ENCODE data around the gene C1QTNF4.
A peak's percentile ranks its signal among the peaks of the same experiment; 100 is the strongest.

C1QTNF4 gene

DNA sequence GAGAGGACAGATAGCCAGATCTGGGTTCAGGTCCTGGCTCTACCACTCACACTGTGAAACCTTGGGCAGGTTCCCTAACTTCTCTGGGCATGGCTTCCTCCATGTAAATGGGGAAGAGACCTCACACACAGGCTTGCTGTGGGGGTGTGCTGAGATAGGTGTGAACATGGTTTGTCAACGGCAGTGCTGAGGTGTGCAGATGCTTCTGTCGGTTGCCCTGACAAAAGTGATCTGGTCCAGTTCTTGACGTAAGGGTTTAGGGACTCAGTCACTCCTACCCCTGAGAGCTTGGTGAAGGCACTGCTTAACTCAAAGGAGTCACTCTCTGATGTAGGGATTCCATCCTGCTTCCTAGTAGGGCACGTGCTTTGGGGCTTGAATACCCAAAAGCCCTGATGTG lies 2.0 kb downstream of the C1QTNF4 start:
- DNase-seq = no peak

DNA sequence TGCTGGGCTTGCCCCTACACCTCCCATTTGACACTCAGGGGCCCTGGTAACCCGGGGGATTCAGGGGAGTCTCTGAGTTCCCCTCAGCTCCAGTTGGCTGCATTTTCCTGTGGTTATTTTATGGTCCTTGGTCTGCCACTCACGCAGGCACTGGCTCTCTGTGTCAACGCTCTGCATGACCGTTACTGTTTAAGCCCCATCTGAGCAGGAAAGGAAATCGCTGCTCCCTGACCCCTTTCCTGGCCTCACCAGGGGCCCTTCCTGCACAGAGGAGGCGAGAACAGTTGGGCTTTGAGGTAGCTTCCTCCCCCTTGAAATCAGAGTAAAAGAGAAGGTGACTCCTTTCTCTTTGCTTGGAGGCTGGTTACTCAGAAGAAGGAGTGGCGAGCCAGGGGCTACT lies 2.4 kb downstream of the C1QTNF4 start:
- DNase-seq = no peak

DNA sequence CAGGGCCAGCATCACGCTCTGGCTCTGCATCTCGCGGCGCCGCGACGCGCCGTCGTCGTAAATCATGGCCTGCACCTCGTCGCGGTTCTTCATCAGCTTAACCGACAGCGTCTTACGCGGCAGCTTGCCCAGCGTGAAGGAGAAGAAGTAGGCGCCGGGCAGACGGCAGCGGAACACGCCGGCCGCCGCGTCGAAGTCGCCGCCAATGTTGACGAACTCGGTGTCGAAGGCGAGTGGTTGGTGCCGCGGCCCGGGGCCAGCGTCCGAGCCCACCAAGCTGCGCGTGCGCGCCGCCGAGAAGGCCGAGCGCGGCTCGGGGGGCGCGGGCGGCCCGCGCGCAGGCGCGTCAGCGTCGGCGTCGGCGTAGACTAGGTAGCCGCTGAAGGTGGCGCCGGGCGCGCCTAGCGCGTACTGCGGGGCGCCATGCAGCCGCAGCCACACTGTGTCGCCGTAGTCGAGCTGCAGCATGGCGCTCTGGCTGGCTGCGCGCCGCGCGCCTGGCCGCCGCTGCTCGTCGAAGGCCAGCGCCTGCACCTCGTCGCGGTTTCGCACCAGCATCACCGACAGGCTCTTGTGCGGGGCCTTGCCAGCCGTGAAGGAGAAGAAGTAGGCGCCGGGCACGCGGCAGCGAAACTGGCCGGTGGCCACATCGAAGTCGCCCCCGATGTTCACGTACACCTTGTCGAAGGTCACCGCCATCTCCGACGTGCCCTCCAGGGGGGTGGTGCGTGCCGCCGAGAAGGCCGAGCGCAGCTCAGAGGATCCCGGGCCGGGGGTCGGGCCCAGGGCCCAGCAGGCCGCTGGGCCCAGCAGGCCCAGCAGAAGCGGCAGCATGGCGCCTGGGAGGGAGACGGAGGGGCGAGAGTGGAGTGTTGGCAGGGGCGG lies 4.0 kb downstream of the C1QTNF4 start:
- no peak for DNase-seq

DNA sequence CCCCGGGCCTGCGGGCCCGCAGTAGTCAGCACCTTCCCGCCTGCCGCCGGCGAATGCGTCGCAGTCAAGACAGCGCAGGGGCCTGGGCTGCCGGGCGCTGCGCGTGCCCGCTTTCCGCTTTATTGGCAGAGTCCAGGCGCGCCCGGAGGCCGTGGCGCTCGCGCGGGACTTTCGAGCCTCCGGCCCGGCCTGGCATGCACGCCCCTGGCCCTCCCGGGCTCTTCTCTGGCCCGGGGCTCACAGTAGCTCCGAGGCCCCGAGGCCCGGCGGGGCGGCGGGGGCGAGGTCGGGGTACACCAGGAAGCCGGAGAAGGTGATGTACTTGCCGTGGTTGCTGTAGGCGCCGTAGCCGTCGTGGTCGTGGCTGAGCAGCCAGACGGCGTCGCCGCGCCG lies 4.6 kb downstream of the C1QTNF4 start:
- no peak for DNase-seq

DNA sequence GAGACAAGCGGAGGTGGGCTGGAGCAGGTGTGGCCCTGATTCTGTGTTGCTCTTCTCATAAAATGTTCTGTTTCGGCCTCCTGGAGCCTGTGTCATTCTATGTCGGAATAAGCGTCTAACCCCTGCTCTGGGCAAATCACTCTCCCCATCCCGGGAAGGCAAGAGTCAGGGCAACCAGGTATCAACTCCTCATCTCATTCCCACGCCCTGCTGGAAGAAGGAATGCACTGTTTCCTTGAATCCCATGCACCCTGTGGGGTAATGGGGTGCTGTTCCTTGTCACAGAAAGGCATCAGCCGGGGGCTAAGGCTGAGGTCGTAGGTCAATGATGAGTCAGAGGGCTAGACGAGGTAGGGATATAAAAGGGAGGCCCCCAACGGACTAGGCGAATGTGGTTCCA lies 5.1 kb downstream of the C1QTNF4 start:
- no peak for DNase-seq

DNA sequence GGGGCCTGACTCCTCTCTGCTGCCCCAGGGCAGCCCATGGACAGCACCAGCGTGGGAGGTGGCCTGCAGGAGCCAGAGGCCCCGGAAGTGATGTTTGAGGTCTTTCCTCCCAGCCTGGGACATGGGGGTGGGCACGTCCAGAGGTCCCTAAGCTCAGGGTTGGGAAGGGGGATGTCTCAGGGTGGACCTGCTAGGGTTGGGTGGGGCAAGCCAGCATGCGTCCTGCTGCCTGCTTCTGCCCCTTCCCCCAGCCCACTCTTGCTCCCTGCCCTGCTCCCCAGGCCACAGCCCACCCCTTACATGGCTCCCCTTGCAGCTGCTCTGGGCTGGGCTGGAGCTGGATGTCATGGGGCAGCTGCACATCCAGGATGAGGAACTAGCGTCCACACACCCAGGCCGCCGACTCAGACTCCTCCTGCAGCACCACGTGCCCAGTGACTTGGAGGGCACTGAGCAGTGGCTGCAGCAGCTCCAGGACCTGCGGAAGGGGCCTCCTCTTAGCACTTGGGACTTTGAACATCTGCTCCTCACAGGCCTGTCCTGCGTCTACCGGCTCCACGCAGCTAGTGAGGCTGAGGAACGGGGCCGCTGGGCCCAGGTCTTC lies 6.4 kb downstream of the C1QTNF4 start:
- DNase-seq = no peak

DNA sequence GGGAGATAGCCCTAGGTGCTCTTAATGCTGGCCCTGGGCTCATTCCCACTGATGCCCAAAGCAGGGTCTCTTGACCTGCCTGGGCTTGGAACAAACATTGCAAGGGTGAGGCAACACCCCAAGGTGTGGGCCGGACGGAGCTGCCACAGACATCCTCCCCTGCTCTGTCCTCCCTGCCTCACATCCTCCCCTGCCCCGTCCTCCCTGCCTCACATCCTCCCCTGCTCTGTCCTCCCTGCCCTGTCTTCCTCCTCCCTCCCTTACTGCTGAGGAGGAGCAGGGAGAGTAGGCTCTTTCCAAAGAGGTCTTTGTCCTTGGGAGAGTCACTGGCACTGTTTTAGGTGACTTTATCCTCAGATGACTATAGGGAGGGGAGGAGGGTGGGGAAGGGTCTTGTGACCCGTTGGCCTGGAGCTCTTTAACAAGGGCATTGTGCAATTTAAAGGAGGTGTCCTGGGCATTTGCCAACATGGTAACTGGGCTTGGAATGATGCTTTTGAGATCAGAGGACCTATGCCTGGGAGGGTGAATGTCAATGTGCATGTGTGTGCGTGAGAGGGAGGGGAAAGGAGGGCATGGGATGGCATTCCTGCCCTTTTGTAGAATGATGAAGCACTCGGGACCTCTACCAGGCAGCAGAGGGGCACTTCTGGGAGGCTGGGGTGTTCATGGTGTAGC lies 7.0 kb downstream of the C1QTNF4 start:
- no peak for DNase-seq

DNA sequence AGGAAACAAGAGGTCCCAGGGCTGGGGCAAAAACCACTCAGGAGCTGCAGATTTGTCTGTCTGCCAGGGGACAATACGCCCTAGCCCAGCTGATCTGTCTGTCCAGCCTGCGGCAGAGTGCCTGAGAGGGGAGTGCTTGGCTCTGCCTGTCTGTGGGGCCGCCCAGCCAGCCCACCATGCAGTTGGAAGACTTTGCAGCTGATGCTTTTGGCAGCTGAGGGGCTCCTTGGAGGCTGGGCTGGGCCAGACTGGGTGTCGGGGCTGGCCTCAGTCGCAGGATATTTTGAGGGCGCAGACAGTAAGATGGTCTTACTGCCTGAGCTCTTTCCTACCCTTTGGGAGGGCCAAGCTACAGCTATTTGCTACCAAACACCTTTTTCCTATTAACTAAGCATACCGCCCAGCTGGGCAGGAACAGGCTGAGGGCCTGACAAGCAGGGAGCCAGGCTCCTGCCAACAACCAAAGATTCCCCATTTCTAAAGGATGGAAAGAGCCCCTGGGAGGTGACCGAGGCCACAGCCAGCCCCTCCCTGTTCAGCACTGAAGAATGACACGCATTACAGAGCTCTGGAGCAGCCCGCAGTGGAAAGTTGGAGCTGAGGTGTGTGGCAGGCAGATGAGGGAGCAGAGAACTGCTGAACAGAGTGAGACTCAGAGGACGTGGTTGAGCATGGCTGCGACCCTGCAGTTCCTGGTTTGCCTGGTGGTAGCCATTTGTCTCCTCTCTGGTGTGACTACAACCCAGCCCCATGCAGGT lies 7.9 kb downstream of the C1QTNF4 start, which contains the start of gene FAM180B:
FAM180B (plus strand) TSS at position 581 of the 758 bp plus-strand sequence; CDS start at position 672, 91 bp downstream.
- no peak for DNase-seq

DNA sequence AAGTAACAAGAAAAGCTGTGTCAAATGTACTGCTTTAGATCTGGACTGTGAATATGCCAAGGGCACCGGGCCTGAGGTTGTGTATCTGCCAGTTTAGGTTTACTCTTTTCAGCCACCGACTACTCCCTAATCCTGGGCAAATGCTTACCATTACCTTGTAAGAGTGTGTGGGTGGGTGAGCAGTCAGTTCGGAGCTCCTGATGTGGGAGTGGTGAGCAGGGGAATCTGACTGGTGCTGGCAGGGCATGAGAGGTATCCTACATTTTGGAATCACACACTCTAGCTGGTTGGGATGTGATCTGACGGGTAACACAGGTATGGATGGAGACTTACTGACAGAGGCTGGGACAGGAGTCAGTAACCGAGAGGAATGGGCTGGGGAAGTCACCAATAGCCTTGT lies 10.4 kb downstream of the C1QTNF4 start:
- DNase-seq = no peak

DNA sequence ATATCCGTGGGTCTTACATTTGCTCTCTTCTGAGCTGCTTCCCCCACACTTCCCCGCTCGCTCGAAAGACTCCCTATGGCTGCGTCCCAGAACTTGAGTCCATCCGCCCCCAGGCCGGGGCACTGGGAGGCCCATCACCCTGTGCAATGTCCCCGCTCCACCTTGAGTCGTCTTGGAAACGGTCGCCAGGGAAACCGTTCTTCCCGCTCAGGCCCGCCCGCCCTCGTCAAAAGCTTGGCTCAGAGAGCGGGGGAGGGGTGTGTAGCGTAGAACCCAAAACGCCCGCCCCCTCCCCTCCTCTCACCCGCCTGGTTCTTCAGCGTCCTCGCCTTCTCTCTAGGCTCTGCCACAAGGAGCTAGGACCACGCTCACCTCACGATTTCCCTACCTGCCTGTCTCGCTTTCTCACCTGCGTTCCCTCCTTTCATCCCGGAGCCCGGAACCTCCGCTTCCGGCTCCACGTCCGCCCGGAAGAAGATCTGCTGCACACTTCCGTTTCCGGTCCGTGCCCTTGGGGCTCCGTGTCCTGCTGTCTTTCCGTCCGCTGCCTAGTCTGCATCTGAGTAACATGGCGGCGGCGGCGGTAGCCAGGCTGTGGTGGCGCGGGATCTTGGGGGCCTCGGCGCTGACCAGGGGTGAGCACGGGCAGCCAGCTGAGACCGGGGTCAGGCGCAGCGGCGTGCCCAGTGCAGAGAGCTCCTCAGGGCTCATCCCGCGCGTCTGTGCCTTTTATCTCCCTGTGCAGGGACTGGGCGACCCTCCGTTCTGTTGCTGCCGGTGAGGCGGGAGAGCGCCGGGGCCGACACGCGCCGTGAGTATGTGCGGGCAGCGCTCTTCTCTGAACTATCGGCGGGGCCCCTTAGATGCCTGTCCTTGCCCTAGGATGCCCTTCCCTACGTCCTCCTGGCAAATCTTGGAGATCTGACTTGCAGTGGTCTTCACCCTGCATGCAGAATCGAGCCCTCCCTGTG lies 15.4 kb downstream of the C1QTNF4 start, which contains the start of the genes KBTBD4 and NDUFS3:
KBTBD4 (minus strand) TSS at position 447 of the 971 bp plus-strand sequence; CDS start at position 428, 19 bp downstream.
NDUFS3 (plus strand) TSS at position 551 of the 971 bp plus-strand sequence; CDS start at position 569, 18 bp downstream.
- DNase-seq = peak; percentile 76 to 99

DNA sequence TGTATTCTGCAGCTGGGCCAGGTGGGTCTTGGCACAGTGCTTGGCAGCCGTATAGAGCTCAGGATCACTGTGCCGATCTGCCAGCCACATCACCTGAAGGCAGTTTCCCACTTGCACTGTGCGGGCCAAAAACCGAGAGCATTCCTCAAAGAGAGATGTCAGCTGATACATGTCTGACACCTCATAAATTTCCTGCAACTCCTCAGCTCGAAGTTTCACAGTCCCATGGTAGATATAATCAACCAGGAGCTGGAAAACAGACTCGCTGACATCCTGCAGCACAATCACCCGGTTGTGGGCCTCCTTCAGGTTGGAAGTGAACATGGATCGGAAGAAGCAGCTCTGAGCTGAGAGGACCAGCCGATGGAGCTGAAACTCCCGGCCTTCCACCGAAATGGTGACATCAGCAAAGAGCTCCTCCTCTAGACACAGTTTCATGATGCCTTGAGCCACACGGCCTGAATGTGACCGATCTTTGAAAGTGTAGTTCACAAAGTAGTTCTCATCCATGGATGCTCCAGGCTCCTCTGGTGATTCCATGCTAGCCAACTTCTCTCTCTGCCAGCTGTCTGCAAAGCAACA lies 16.7 kb downstream of the C1QTNF4 start:
- no peak for DNase-seq

DNA sequence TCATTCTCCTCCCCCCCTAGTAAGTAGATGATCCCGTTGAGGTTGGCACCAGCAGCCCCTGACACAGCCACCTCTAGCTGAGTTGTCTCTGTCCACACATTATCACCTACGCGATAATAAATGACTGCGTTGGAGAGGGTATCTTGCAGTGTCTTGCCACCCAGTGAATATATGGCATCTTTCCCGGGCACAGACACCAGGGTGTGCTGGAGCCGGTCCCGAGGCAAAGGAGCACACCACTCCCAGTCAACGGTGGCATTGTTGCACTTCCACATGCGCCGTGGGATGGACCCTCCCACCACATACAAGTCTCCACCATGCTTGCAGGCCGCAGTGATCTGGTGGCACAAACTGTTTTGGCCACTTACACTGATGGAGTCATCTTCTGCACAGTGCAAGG lies 20.9 kb downstream of the C1QTNF4 start:
- no peak for DNase-seq

DNA sequence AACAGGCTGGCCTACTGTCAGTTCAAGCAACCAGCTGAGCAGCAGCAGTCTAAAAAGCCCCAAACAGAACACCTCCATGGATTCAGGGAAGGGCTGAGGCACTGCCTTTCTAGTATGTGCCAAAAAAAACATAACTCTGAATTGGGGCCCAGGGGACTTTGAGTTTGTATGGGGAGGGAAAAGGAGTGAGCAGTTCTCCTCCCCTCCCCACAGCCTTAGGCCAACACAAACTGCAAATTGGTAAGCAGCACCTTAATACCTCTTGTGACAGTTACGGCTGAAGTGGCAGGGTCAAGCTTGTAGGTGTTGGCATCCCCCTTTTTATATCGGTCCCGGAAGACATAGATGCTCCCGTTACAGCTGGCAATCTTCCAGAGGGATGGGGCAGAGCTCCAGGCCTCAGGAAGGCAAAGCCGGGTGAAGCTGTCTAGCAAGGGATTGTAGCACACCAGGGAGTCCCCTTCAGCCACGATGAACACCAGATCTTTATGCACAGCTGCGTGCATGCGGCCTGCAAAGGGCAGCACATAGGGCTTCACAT lies 21.4 kb downstream of the C1QTNF4 start:
- no peak for DNase-seq

DNA sequence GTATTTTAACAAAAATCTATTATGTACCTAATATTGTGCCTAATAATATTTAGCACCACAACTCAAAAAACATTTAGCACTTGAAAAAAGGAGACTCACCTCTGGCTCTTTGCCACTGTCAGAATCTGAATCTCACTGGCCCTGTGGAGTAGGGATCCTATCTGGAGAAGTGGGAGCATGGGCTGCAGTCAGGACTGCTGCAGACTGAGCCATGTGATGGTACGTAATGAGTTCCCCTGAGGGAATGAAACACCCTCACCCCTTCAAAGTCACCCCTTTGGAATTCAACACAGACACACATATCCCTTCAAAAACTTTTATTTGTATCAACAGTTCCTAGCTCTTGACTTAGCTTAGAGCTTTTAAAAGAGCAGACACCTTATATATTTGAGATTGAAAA lies 22.3 kb downstream of the C1QTNF4 start:
- DNase-seq = no peak

DNA sequence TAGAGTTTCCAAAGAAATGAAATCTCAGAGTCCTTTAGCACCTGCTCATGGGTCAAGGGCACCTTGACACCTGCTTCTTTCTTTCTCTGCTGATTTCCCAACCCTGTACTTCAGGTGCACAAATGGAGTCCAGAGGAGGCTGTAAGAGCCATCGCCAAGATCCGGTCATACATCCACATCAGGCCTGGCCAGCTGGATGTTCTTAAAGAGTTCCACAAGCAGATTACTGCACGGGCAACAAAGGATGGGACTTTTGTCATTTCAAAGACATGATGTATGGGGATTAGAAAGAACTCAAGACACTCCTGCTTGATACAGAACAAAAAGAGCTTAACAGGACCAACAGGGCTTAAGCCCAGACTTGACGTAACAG lies 22.9 kb downstream of the C1QTNF4 start:
- DNase-seq = no peak

DNA sequence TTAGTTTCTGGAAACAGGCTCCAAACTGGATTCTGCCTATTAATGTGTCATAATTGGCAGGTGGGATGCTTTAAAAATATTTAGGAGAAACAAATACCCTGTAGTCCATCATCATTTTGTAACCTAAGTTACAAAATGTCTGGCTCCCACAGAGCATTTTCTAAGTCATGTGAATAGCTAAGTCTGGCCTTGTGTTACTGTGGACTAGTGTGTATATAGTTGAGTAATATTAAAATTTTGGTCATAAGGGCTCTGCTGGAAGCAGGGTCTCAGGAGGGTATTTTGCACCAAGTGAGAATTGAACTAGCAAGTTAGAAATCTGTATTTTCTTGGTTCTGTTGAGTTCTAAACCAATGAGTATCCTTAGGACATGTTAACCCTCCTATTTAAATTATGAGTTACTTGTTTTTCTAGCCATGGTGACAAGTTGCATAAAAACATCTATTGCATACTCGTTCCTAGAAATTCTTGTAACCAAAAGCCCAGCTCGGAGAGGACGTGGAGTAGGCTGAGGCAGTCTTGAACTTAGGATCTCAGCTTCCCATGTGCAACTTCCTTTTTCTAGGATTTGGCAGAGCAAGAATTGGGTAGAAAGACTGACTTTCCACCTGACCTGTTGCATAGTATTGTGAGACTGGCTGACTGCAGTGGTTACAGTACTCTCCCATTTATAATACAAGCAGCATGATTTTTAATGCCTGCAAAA lies 23.4 kb downstream of the C1QTNF4 start:
- no peak for DNase-seq

DNA sequence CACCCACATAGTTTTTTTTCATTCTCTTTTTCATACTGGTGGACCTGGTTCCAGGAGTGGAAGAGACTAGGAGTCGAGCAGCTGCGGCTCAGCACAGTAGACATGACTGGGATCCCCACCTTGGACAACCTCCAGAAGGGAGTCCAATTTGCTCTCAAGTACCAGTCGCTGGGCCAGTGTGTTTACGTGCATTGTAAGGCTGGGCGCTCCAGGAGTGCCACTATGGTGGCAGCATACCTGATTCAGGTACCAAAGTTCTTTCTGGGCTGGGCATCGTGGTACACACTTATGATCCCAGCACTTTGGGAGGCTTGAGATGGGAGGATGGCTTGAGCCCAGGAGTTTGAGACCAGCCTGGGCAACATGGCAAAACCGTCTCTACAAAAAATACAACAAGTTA lies 24.6 kb downstream of the C1QTNF4 start:
- DNase-seq = no peak

DNA sequence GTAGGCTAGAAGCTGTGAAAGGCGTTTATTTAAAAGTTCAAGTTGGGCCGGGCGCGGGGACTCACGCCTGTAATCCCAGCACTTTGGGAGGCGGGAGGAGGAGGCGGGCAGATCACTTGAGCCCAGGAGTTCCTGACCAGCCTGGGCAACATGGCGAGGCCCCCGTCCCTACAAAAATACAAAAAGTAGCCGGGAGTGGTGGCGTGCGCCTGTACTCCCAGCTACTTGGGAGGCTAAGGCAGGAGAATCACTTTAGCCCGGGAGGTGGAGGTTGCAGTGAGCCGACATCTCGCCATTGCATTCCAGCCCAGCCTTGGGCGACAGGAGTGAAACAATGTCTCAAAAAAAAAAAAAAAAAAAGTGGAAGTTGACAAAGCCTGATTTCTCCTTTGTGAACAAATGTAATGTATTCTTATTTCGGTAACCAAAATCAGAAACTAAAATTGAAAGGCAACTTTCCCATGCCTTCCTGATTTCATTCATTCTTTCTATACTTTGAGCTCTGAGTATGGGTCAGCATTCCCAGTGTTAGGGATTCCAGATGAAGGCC lies 28.0 kb downstream of the C1QTNF4 start:
- no peak for DNase-seq

DNA sequence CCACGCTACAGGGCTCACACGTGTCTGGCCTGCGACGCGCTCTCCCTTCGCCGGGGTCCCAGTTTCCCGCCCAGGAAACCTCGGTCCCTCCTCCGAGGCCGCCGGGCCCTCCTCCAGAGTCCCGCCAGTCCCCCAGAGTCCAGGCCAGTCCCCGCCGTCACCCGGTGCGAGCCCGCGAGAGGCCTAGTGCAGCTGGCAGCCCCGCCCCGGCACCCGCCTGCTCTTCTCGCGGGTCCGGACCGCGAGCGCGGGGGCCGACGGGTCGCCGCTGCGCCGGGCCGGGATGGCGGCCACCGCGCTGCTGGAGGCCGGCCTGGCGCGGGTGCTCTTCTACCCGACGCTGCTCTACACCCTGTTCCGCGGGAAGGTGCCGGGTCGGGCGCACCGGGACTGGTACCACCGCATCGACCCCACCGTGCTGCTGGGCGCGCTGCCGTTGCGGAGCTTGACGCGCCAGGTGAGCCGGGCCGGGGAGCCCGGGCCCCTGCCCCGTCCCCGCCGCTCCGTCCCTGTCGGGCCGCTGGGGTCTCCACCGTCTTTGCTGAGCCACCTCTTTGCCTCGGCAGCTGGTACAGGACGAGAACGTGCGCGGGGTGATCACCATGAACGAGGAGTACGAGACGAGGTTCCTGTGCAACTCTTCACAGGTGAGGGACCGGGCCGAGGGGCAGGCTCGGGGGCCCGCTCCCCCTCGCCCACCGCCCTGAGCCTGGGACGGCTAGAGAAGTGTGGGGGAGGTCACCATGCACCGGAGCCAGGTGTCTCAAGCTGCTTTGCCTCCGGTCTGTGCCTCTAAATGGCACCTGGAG lies 28.7 kb downstream of the C1QTNF4 start, which contains the start of gene PTPMT1:
PTPMT1 (plus strand) TSS at position 260 of the 809 bp plus-strand sequence; CDS start at position 284, 24 bp downstream.
- peak in 1 of 2 experiments; percentile 58 for DNase-seq
